GM19099 (cell line): ENCODE measurements around the gene MPC1L.
A peak's percentile ranks its signal among the peaks of the same experiment; 100 is the strongest.

ENCODE experiments used
- POLR2A ChIP-seq: IDR thresholded peaks from 3 replicates; pipeline ENCODE4 v1.6.1; 2011; ENCODE audit warnings: low read depth; ENCODE audit not compliant: insufficient read length; ENCODE audit errors: extremely low read depth

The MPC1L gene

GRCh38 chrX:40628506-40628905 lies 5.3 kb downstream of the MPC1L start:
- no peak for TF ChIP-seq POLR2A

DNA sequence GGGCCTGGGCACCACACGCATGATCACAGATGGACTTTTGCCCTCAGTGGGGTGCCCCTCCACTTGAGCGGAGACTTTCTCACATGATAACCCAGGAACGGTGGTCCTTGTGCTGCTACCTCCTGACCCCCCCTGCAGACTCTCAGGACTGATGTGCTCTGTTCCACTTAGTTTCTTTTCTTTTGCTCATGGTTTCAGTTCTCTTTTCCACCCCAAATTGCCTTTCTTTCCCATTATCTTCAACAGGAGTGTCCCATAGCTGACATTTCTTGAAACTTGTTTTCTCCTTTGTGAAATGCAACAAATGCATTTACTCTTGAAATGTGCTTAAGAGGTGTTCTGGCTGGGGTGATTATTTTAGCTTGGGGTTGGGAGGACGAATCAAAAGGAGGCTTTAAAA lies 9.0 kb downstream of the MPC1L start:
- no peak for TF ChIP-seq POLR2A

- TF ChIP-seq POLR2A: no peak
Observed at GRCh38 chrX:40637687-40638086, 14.5 kb downstream of the MPC1L start.

- TF ChIP-seq POLR2A: no peak
Observed at GRCh38 chrX:40644176-40644575, 20.9 kb downstream of the MPC1L start.

- TF ChIP-seq POLR2A: no peak
Observed at GRCh38 chrX:40644821-40645358, 21.7 kb downstream of the MPC1L start.

DNA sequence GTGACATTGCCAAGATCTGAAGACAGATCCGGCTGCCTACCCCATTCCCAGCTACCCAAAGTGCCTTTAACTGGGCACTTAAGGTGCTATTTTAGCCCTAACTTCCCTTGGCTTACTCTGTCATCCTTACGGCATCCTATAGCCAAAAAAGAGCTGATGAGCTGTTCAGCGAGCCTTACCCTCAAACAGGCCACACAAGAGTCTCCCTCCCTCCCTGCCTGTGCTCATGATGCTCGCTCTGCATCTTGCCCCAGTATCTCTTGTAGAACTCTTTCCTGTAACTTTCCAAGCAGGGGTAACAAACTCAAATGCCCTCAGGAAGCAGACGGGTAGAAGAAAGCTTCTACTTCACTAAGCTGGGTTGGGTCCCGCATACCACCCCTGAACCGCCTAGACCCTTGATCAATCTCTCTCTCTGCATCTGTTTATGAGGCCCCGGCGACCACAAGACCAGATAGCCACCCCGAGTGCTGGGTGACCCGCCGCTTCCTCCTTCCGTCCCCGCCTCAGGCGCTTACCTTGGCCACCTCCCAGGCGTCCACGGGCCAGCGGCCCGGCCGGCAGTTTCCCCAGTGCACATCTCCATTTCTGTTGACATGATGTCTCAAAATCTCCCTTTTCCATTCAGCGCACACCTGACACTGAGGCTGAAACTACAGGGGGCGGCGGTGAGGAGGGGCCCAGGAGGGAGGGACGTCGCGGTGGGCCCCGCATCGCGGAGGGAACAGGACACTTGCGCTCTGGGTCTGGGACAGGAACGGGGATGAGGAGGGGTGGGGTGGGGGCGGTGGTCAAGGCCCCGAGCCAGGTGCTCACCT lies 23.5 kb downstream of the MPC1L start:
- TF ChIP-seq POLR2A: no peak

DNA sequence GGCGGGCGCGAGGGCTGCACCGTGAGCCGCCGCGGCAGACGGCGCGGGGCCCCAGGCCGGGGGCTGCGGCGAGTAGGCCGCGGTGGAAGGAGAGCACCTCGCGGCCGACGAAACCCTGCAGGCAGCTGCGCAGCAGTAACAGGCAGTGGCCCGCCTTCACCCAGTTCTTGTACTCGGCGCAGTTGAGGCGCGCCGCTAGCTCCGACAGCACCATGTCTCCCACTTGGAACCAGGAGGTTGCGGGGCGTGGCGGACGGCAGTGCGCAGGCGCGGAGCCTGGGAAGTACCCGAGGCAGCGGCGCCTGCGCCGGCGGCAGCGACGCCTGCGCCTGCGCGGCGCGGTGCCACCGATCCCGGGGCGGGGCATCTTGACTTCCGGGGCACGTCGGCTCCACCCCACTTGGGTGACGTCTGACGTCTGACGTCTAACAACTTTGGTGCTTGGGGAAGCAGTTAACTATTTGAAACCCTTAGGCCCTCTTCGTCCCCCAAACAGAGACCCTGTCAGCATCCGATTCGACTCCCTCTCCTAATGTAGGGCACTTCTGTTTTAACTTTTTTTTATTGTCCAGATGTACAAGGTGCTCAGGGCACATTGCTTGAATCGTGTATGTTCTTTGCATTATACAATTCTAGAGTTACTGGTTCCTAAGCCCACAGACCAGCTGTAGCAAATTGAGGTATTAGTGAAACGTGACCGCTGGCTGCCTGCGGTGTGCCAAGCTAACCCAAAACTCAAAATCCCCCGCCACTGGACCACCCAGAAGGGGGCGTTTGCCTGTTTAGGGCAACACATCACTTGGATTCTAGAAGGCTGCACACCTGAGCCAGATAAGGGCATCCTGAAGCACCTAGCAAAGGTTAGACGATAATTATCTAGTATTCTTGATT lies 24.3 kb downstream of the MPC1L start, which contains the start of gene CXorf38:
TSS of gene CXorf38 (minus strand) at position 255 of the 891 bp plus-strand sequence. CDS start at position 214, 41 bp downstream.
- TF ChIP-seq POLR2A: peak; percentile 81

- no peak for TF ChIP-seq POLR2A
Observed at GRCh38 chrX:40651620-40652223, 28.5 kb downstream of the MPC1L start.

DNA sequence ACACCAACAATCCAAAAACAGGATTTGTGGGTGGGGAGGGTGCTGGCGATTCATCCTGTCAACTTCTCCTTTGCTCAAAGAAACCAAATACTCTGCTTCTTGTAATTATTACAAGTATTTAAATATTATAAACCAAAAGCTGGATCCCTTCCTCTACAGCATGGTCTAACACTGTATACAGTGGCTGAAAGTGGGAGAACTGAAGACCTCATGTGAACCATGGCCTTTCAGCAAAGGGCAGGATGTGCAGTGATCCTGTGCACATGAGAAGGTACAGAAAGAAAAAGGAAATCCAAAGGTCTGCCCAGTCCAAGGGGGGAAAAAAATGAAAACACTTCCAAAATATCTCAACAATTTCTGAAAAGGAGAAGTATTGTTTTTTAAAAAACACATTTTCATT lies 29.4 kb downstream of the MPC1L start:
- no peak for TF ChIP-seq POLR2A

GRCh38 chrX:40653535-40653934 lies 30.3 kb downstream of the MPC1L start:
- no peak for TF ChIP-seq POLR2A

GRCh38 chrX:40660381-40660780 lies 37.2 kb downstream of the MPC1L start:
- TF ChIP-seq POLR2A: no peak

- TF ChIP-seq POLR2A: no peak
Observed at GRCh38 chrX:40661489-40661888, 38.3 kb downstream of the MPC1L start.

DNA sequence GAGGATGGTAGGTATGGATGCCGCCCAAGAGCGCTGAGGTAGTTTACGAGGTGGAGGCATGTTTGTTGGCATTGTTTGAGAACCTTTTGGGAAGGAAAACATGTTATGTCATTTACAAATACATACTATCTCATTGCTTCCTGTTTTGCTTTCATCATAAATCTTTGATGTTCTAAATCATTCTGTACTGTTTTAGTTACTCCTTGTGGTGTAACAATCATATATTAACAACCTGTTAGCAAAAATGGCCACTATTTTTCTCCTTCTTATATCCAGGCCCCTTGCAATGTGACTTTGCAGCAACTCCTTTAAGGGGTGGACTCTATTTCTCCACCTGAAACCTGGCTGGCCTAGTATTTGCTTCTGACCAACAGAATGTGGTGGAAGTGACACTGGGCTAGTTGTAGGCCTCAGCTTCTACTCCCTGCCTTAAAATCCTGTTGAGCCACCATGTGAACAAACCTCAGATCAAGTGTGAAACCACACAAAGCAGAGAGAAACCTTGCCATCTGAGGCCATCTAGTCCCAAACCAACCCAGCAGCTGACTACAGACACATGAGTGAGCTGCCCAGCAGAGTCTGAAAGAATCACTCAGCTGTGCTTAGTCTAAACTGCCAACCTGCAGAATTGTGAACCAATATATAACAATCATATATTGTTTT lies 40.0 kb downstream of the MPC1L start:
- TF ChIP-seq POLR2A: no peak

DNA sequence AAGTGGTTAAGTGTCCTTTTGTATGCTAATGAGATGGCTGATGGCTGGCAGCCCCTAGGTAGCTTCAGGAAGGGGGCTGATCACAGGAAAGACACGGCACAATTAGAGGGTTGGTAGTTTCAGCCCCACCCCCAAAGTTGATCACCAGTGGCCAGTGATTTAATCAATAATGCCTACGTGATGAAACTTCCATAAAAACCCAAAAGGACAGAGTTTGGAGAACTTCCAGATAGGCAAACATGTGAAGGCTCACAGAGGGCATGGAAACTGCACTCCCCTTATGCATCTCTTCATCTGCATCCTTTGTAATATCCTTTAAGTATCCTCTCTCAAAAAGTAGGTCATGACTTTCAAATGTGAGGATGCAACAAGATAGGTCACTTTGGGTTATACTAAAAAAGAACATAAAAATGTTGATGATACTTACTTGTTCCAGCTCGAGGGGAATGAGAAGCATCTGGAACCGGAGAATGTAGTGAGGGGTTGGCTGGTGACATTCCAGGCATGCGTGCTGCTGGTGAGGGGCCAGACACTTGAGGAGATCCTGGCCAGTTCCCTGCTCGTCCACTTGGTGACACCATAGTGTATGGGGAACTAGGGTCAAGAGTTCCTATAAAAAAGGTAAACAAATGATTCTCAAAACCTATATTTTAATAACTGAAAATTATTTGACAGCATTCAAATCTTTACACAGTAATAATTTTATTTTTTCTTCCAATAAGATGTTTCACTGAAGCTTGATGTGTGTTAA lies 40.8 kb downstream of the MPC1L start:
- TF ChIP-seq POLR2A: no peak
